ENCODE data around the gene BICRA.
"Not testable (repeated sequence)": the region's sequence is repeated elsewhere in the genome, so short reads cannot be mapped to it uniquely, and the experiment has no call there.

The BICRA gene

GRCh38 chr19:47608969-47609905 is at the start of gene BICRA:
Gene BICRA, plus strand, starts transcription at chr19:47609134. Its CDS starts 64,441 bp downstream, at chr19:47673575.
- Mint-ChIP-seq H3K4me1 (ENCODE audit: low read depth) (peaks cover 25% of the 10 kb centered on the region), H3K36me3 (ENCODE audit: low read depth) (peaks cover 8% of the 10 kb centered on the region), H3K4me3 (peak within 1 kb of the TSS; percentile 92), H3K27me3 (no peaks in the 10 kb centered on the region), H3K9me3 (no peaks in the 10 kb centered on the region), H3K27ac (peak within 1 kb of the TSS; percentile 94)

- no peak overlapping the region for H3K4me3 Mint-ChIP-seq
- H3K27ac Mint-ChIP-seq: no peak overlapping the region
- no peaks in the 10 kb centered on the region for H3K4me1 Mint-ChIP-seq (ENCODE audit: low read depth)
- H3K36me3 Mint-ChIP-seq (ENCODE audit: low read depth): no peaks in the 10 kb centered on the region
- H3K27me3 Mint-ChIP-seq: peaks cover 5% of the 10 kb centered on the region
- H3K9me3 Mint-ChIP-seq: no peaks in the 10 kb centered on the region
Measured at GRCh38 chr19:47560999-47561398, 47.9 kb upstream of the BICRA start.

GRCh38 chr19:47561440-47562057 is 47.4 kb upstream of the BICRA start:
- Mint-ChIP-seq H3K36me3 (ENCODE audit: low read depth) (no peaks in the 10 kb centered on the region), H3K27me3 (peaks cover 5% of the 10 kb centered on the region), H3K9me3 (no peaks in the 10 kb centered on the region), H3K4me3 (no peak overlapping the region), H3K27ac (no peak overlapping the region), H3K4me1 (ENCODE audit: low read depth) (no peaks in the 10 kb centered on the region)

GRCh38 chr19:47564081-47564480 is 44.9 kb upstream of the BICRA start:
- Mint-ChIP-seq H3K36me3 (ENCODE audit: low read depth) (no peaks in the 10 kb centered on the region), H3K4me3 (no peak overlapping the region), H3K27ac (no peak overlapping the region), H3K27me3 (peaks cover 5% of the 10 kb centered on the region), H3K4me1 (ENCODE audit: low read depth) (no peaks in the 10 kb centered on the region), H3K9me3 (no peaks in the 10 kb centered on the region)

GRCh38 chr19:47569331-47569730 is 39.6 kb upstream of the BICRA start:
- Mint-ChIP-seq H3K9me3 (no peaks in the 10 kb centered on the region), H3K36me3 (ENCODE audit: low read depth) (no peaks in the 10 kb centered on the region), H3K4me3 (no peak overlapping the region), H3K4me1 (ENCODE audit: low read depth) (peaks cover 12% of the 10 kb centered on the region), H3K27me3 (peaks cover 12% of the 10 kb centered on the region), H3K27ac (no peak overlapping the region)

GRCh38 chr19:47572635-47573034 is 36.3 kb upstream of the BICRA start:
- H3K4me3 Mint-ChIP-seq: no peak overlapping the region
- H3K27ac Mint-ChIP-seq: no peak overlapping the region
- no peaks in the 10 kb centered on the region for H3K36me3 Mint-ChIP-seq (ENCODE audit: low read depth)
- peaks cover 12% of the 10 kb centered on the region for H3K27me3 Mint-ChIP-seq
- no peaks in the 10 kb centered on the region for H3K9me3 Mint-ChIP-seq
- peaks cover 20% of the 10 kb centered on the region for H3K4me1 Mint-ChIP-seq (ENCODE audit: low read depth)

- Mint-ChIP-seq H3K36me3 (ENCODE audit: low read depth) (no peaks in the 10 kb centered on the region), H3K4me3 (peak within 1 kb of the TSS; percentile 32), H3K4me1 (ENCODE audit: low read depth) (peaks cover 27% of the 10 kb centered on the region), H3K27me3 (peaks cover 12% of the 10 kb centered on the region), H3K27ac (no peak within 1 kb of the TSS), H3K9me3 (no peaks in the 10 kb centered on the region)
Measured at GRCh38 chr19:47573071-47574026, 35.6 kb upstream of the BICRA start, which contains the start of gene ZNF541. Gene ZNF541, minus strand, starts transcription at chr19:47573148. Its CDS starts 17,292 bp downstream, at chr19:47555856.

GRCh38 chr19:47580397-47580796 is 28.5 kb upstream of the BICRA start:
- Mint-ChIP-seq H3K4me1 (ENCODE audit: low read depth) (peaks cover 32% of the 10 kb centered on the region), H3K27ac (no peak overlapping the region), H3K36me3 (ENCODE audit: low read depth) (no peaks in the 10 kb centered on the region), H3K4me3 (no peak overlapping the region), H3K27me3 (peaks cover 4% of the 10 kb centered on the region), H3K9me3 (no peaks in the 10 kb centered on the region)

GRCh38 chr19:47581605-47582319 is 27.2 kb upstream of the BICRA start:
- no peak overlapping the region for H3K27ac Mint-ChIP-seq
- no peak overlapping the region for H3K4me3 Mint-ChIP-seq
- H3K36me3 Mint-ChIP-seq (ENCODE audit: low read depth): peaks cover 4% of the 10 kb centered on the region
- peaks cover 4% of the 10 kb centered on the region for H3K27me3 Mint-ChIP-seq
- H3K9me3 Mint-ChIP-seq: peaks cover 6% of the 10 kb centered on the region
- H3K4me1 Mint-ChIP-seq (ENCODE audit: low read depth): peaks cover 32% of the 10 kb centered on the region

- Mint-ChIP-seq H3K27ac (peak overlapping the region; percentile 28), H3K9me3 (peaks cover 6% of the 10 kb centered on the region), H3K36me3 (ENCODE audit: low read depth) (peaks cover 4% of the 10 kb centered on the region), H3K4me3 (peak overlapping the region; percentile 47), H3K4me1 (ENCODE audit: low read depth) (peaks cover 27% of the 10 kb centered on the region), H3K27me3 (peaks cover 4% of the 10 kb centered on the region)
Measured at GRCh38 chr19:47582320-47582909, 26.5 kb upstream of the BICRA start.

- H3K4me3 Mint-ChIP-seq; H3K36me3 Mint-ChIP-seq (ENCODE audit: low read depth); H3K9me3 Mint-ChIP-seq; H3K27me3 Mint-ChIP-seq: not testable (repeated sequence)
- Mint-ChIP-seq H3K4me1 (ENCODE audit: low read depth) (peaks cover 19% of the 10 kb centered on the region), H3K27ac (peak overlapping the region; percentile 7)
Measured at GRCh38 chr19:47583161-47583560, 25.8 kb upstream of the BICRA start.

- Mint-ChIP-seq H3K27ac (no peak overlapping the region), H3K4me3 (no peak overlapping the region)
Measured at GRCh38 chr19:47587295-47587694, 21.6 kb upstream of the BICRA start.

GRCh38 chr19:47589824-47590223 is 19.1 kb upstream of the BICRA start:
- Mint-ChIP-seq H3K4me3 (no peak overlapping the region), H3K27me3 (no peaks in the 10 kb centered on the region), H3K27ac (no peak overlapping the region), H3K36me3 (ENCODE audit: low read depth) (peaks cover 4% of the 10 kb centered on the region), H3K4me1 (ENCODE audit: low read depth) (no peaks in the 10 kb centered on the region), H3K9me3 (peaks cover 6% of the 10 kb centered on the region)

More at GRCh38 chr19:47587295-47587694, 21.6 kb upstream of the BICRA start:
- Mint-ChIP-seq H3K4me1 (ENCODE audit: low read depth) (peaks cover 6% of the 10 kb centered on the region), H3K27me3 (peaks cover 4% of the 10 kb centered on the region), H3K9me3 (peaks cover 6% of the 10 kb centered on the region), H3K36me3 (ENCODE audit: low read depth) (peaks cover 4% of the 10 kb centered on the region)

- no peak overlapping the region for H3K27ac Mint-ChIP-seq
- H3K4me3 Mint-ChIP-seq: no peak overlapping the region
- peaks cover 5% of the 10 kb centered on the region for H3K4me1 Mint-ChIP-seq (ENCODE audit: low read depth)
- H3K27me3 Mint-ChIP-seq: no peaks in the 10 kb centered on the region
- no peaks in the 10 kb centered on the region for H3K36me3 Mint-ChIP-seq (ENCODE audit: low read depth)
- no peaks in the 10 kb centered on the region for H3K9me3 Mint-ChIP-seq
Measured at GRCh38 chr19:47593860-47594259, 15.1 kb upstream of the BICRA start.
